ENCODE measurements around the gene KCNJ11. TPM values are rescaled to one million over a fixed set of nuclear protein-coding genes. Genes with fewer than 3 reads are reported as not detected.

KCNJ11 gene
- total RNA-seq, 1 donor from 2014 or later = 1.9 TPM

DNA sequence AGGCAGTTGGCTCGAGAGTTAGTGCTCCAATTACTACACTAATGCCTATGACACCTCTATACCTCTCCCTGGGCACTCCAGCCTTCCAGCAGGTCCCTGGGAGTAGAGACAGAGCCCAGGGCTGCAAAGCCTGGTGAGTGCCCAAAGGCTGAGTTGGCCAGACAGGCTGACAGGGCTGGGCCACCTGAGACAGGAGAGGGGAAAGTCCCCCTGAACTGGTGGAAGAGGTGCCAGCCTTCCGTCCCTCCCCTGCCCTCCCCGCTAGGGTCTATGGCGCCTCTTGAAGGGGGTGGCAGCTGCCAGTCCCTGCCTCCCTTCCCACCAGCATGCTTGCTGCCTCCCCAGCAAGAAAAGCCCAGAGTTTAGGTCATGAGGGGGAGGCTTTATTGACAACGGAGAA, 3.0 kb downstream of the KCNJ11 start:
- no peak for TF ChIP-seq EZH2phosphoT487 (IDR thresholded peaks at IDR 0.05)
- no peak for TF ChIP-seq EZH2 (IDR thresholded peaks at IDR 0.05)
- TF ChIP-seq, protein P1, sequence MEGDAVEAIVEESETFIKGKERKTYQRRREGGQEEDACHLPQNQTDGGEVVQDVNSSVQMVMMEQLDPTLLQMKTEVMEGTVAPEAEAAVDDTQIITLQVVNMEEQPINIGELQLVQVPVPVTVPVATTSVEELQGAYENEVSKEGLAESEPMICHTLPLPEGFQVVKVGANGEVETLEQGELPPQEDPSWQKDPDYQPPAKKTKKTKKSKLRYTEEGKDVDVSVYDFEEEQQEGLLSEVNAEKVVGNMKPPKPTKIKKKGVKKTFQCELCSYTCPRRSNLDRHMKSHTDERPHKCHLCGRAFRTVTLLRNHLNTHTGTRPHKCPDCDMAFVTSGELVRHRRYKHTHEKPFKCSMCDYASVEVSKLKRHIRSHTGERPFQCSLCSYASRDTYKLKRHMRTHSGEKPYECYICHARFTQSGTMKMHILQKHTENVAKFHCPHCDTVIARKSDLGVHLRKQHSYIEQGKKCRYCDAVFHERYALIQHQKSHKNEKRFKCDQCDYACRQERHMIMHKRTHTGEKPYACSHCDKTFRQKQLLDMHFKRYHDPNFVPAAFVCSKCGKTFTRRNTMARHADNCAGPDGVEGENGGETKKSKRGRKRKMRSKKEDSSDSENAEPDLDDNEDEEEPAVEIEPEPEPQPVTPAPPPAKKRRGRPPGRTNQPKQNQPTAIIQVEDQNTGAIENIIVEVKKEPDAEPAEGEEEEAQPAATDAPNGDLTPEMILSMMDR (IDR thresholded peaks at IDR 0.05) = no peak
- no peaks in the 10 kb centered on the region for H4K20me1 ChIP-seq (ENCODE audit: low read depth)
- H3K9ac ChIP-seq = no peak overlapping the region
- Mint-ChIP-seq H3K36me3 (peaks cover 3% of the 10 kb centered on the region), H3K9me3 (no peaks in the 10 kb centered on the region), H3K4me1 (peaks cover 6% of the 10 kb centered on the region), H3K27me3 (ENCODE audit: insufficient read depth, low read depth) (peaks cover 11% of the 10 kb centered on the region), H3K4me3 (no peak overlapping the region), H3K27ac (no peak overlapping the region)
- no peak overlapping the region for H3K4me2 ChIP-seq
- H3K4me1 ChIP-seq = peaks cover 10% of the 10 kb centered on the region
- no peaks in the 10 kb centered on the region for H3K79me2 ChIP-seq (ENCODE audit: low read depth)
- peaks cover 6% of the 10 kb centered on the region for H3F3A ChIP-seq (ENCODE audit: low read depth)
- H3K9me3 ChIP-seq (ENCODE audit: low read depth) = no peaks in the 10 kb centered on the region
- no peaks in the 10 kb centered on the region for H3K36me3 ChIP-seq
- H3K4me3 ChIP-seq = no peak overlapping the region
- DNase-seq (ENCODE audit: low spot score) = no peak
- no peak overlapping the region for H2AFZ ChIP-seq (replicated peaks)
- H3K27ac ChIP-seq = no peak overlapping the region
- H3K27me3 ChIP-seq = peaks cover 13% of the 10 kb centered on the region

DNA sequence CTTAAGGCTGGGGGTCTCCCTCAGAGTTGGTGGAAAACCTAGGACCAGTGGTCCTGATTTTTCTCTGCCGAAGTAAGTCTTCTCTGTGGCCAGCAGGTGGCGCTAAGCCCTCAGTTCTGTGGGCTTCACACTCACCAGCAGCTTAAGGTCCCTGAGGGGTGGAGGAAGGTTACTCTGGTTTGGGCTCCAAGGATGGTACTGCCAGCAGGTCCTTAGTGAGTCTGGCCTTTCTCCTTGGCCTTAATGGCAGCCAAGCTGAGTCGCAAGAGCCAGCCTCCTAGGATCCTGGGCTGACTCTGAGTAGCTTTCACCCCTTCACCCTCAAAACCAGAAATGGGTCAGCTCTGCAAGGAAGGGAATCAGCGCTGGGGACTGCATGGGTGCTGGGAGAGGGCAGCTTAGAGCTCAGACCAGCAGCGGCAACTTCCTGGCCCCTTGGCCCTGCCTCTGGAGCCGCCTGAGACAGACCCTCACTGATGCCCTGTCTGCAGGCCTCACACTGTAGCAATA, 4.4 kb downstream of the KCNJ11 start:
- H3K27ac Mint-ChIP-seq = no peak overlapping the region
- TF ChIP-seq EZH2phosphoT487 (IDR thresholded peaks at IDR 0.05) (no peak), EZH2 (IDR thresholded peaks at IDR 0.05) (no peak)
- TF ChIP-seq, protein P1 (IDR thresholded peaks at IDR 0.05) = peak; percentile 92
- H3K36me3 Mint-ChIP-seq = peaks cover 6% of the 10 kb centered on the region
- DNase-seq (ENCODE audit: low spot score) = peak; percentile 94
- H3K27me3 ChIP-seq = peaks cover 13% of the 10 kb centered on the region
- no peak overlapping the region for H3K27ac ChIP-seq
- peaks cover 6% of the 10 kb centered on the region for H3K27me3 Mint-ChIP-seq (ENCODE audit: insufficient read depth, low read depth)
- H3K4me1 Mint-ChIP-seq = no peaks in the 10 kb centered on the region
- no peaks in the 10 kb centered on the region for H3K79me2 ChIP-seq (ENCODE audit: low read depth)
- H3K4me1 ChIP-seq = peaks cover 6% of the 10 kb centered on the region
- H4K20me1 ChIP-seq (ENCODE audit: low read depth) = no peaks in the 10 kb centered on the region
- no peak overlapping the region for H3K4me3 Mint-ChIP-seq
- no peak overlapping the region for H2AFZ ChIP-seq (replicated peaks)
- H3K9me3 Mint-ChIP-seq = no peaks in the 10 kb centered on the region
- no peaks in the 10 kb centered on the region for H3F3A ChIP-seq (ENCODE audit: low read depth)
- H3K9me3 ChIP-seq (ENCODE audit: low read depth) = no peaks in the 10 kb centered on the region
- H3K4me3 ChIP-seq = no peak overlapping the region
- no peaks in the 10 kb centered on the region for H3K36me3 ChIP-seq
- no peak overlapping the region for H3K9ac ChIP-seq
- H3K4me2 ChIP-seq = no peak overlapping the region

DNA sequence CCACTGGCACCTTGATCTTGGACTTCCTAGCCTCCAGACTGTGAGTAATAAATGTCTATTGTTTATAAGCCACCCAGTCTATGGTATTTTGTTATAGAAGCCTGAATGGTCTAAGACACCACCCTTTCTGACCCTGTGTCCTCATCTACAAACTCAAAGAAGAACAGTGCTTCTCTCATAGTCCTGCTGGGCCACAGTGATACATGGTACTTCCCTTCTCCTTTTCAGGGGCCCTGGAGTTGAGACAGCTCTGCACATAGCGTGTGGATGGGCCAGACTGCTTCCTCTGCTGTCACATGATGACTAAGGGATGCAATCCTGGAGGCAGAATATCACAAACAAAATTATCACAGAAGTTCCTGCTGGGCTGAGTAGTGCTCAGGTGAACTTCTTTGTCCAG, 5.0 kb downstream of the KCNJ11 start:
- peaks cover 10% of the 10 kb centered on the region for H3K36me3 Mint-ChIP-seq
- Histone ChIP-seq H2AFZ (replicated peaks) (no peak overlapping the region), H3K9me3 (ENCODE audit: low read depth) (no peaks in the 10 kb centered on the region), H4K20me1 (ENCODE audit: low read depth) (no peaks in the 10 kb centered on the region), H3K4me1 (peaks cover 3% of the 10 kb centered on the region), H3K27me3 (peaks cover 9% of the 10 kb centered on the region), H3K27ac (no peak overlapping the region), H3K36me3 (no peaks in the 10 kb centered on the region), H3K4me3 (no peak overlapping the region), H3K4me2 (no peak overlapping the region), H3F3A (ENCODE audit: low read depth) (no peaks in the 10 kb centered on the region), H3K9ac (no peak overlapping the region), H3K79me2 (ENCODE audit: low read depth) (no peaks in the 10 kb centered on the region)
- DNase-seq (ENCODE audit: low spot score) = no peak
- no peak overlapping the region for H3K4me3 Mint-ChIP-seq
- peaks cover under 1% of the 10 kb centered on the region for H3K9me3 Mint-ChIP-seq
- H3K4me1 Mint-ChIP-seq = no peaks in the 10 kb centered on the region
- H3K27me3 Mint-ChIP-seq (ENCODE audit: insufficient read depth, low read depth) = peaks cover 6% of the 10 kb centered on the region
- TF ChIP-seq, protein P1 (IDR thresholded peaks at IDR 0.05) = no peak
- TF ChIP-seq EZH2phosphoT487 (IDR thresholded peaks at IDR 0.05) = no peak
- TF ChIP-seq EZH2 (IDR thresholded peaks at IDR 0.05) = no peak
- no peak overlapping the region for H3K27ac Mint-ChIP-seq

Data from neural progenitor cell (in vitro differentiated cells).